NT2/D1 (cell line): Measurements from ENCODE around the gene UGGT2.
A peak's percentile ranks its signal among the peaks of the same experiment; 100 is the strongest.

ENCODE experiments used
- DNase-seq: peaks from one replicate; pipeline ENCODE4 v3.0.0-alpha.2; 2011; ENCODE audit warnings: low read depth, low spot score
- H3K27me3 ChIP-seq: 2 replicates; pipeline ENCODE4 v1.6.0; 2011; ENCODE audit warnings: mild to moderate bottlenecking; ENCODE audit not compliant: insufficient read length, insufficient read depth
- H3K36me3 ChIP-seq: 2 replicates; pipeline ENCODE4 v1.6.1; 2011; ENCODE audit warnings: mild to moderate bottlenecking, low read length, mixed read lengths; ENCODE audit not compliant: insufficient read depth, insufficient read length
- H3K4me1 ChIP-seq: 2 replicates; pipeline ENCODE4 v1.5.1; 2011; ENCODE audit not compliant: insufficient read depth, insufficient read length
- H3K4me3 ChIP-seq: 2 replicates; pipeline ENCODE4 v1.5.1; 2011; ENCODE audit warnings: low read depth; ENCODE audit not compliant: insufficient read length
- H3K9ac ChIP-seq: 2 replicates; pipeline ENCODE4 v1.6.0; 2011; ENCODE audit warnings: low read depth; ENCODE audit not compliant: insufficient read length
- H3K9me3 ChIP-seq: 2 replicates; pipeline ENCODE4 v1.5.1; 2011; ENCODE audit warnings: mild to moderate bottlenecking, low read length; ENCODE audit not compliant: insufficient read depth
- SUZ12 ChIP-seq: IDR thresholded peaks from 2 replicates; pipeline ENCODE4 v1.6.1; 2011; ENCODE audit not compliant: insufficient read length, insufficient read depth; ENCODE audit errors: extremely low read depth
- YY1 ChIP-seq: IDR thresholded peaks from 2 replicates; pipeline ENCODE4 v1.6.1; 2011; ENCODE audit not compliant: insufficient read length, insufficient read depth
- ZNF274 ChIP-seq: IDR thresholded peaks from 2 replicates; pipeline ENCODE4 v1.6.1; 2011; ENCODE audit warnings: mild to moderate bottlenecking, low read depth, low read length

Gene UGGT2

GRCh38 chr13:96044238-96044637, 9.0 kb downstream of the UGGT2 start:
- Histone ChIP-seq H3K36me3 (no peaks in the 10 kb centered on the region), H3K4me3 (no peak overlapping the region), H3K9ac (no peak overlapping the region), H3K9me3 (peaks cover 12% of the 10 kb centered on the region; the same call in 1 of the 2 replicates), H3K27me3 (no peaks in the 10 kb centered on the region), H3K4me1 (no peaks in the 10 kb centered on the region)
- TF ChIP-seq YY1 = no peak
- no peak for TF ChIP-seq ZNF274
- TF ChIP-seq SUZ12 = no peak
- DNase-seq = no peak

- Histone ChIP-seq H3K9me3 (peaks cover 4% of the 10 kb centered on the region; the same call in 1 of the 2 replicates), H3K9ac (no peak overlapping the region), H3K4me3 (no peak overlapping the region), H3K36me3 (no peaks in the 10 kb centered on the region), H3K4me1 (no peaks in the 10 kb centered on the region), H3K27me3 (no peaks in the 10 kb centered on the region)
- TF ChIP-seq SUZ12 (no peak), ZNF274 (no peak), YY1 (no peak)
- peak; percentile 69 for DNase-seq
These were observed 11.7 kb downstream of the UGGT2 start for GRCh38 chr13:96041326-96042110.

- no peak for DNase-seq
- TF ChIP-seq SUZ12 (no peak), ZNF274 (no peak), YY1 (no peak)
- no peaks in the 10 kb centered on the region for H3K4me1 ChIP-seq
- no peak overlapping the region for H3K4me3 ChIP-seq
- H3K9ac ChIP-seq = no peak overlapping the region
- no peaks in the 10 kb centered on the region for H3K27me3 ChIP-seq
- H3K9me3 ChIP-seq = peaks cover 12% of the 10 kb centered on the region; the same call in 1 of the 2 replicates
- peaks cover 5% of the 10 kb centered on the region for H3K36me3 ChIP-seq
These were observed 16.7 kb downstream of the UGGT2 start for GRCh38 chr13:96036515-96036914.

- H3K9me3 ChIP-seq = peaks cover 12% of the 10 kb centered on the region; the same call in 1 of the 2 replicates
- no peak overlapping the region for H3K9ac ChIP-seq
- peaks cover 12% of the 10 kb centered on the region for H3K36me3 ChIP-seq
- H3K4me1 ChIP-seq = no peaks in the 10 kb centered on the region
- no peaks in the 10 kb centered on the region for H3K27me3 ChIP-seq
- no peak overlapping the region for H3K4me3 ChIP-seq
- TF ChIP-seq ZNF274 (no peak), YY1 (no peak), SUZ12 (no peak)
- no peak for DNase-seq
These were observed 18.5 kb downstream of the UGGT2 start for GRCh38 chr13:96034662-96035061.

GRCh38 chr13:96033220-96034015, 19.8 kb downstream of the UGGT2 start:
- H3K4me1 ChIP-seq = no peaks in the 10 kb centered on the region
- peaks cover 12% of the 10 kb centered on the region; the same call in 1 of the 2 replicates for H3K9me3 ChIP-seq
- no peak overlapping the region for H3K4me3 ChIP-seq
- H3K27me3 ChIP-seq = no peaks in the 10 kb centered on the region
- H3K36me3 ChIP-seq = peaks cover 12% of the 10 kb centered on the region
- no peak for DNase-seq
- no peak overlapping the region for H3K9ac ChIP-seq
- no peak for TF ChIP-seq SUZ12
- no peak for TF ChIP-seq YY1
- no peak for TF ChIP-seq ZNF274

GRCh38 chr13:96032717-96033116, 20.5 kb downstream of the UGGT2 start:
- peaks cover 12% of the 10 kb centered on the region; the same call in 1 of the 2 replicates for H3K9me3 ChIP-seq
- no peak overlapping the region for H3K9ac ChIP-seq
- H3K4me3 ChIP-seq = no peak overlapping the region
- H3K36me3 ChIP-seq = peaks cover 12% of the 10 kb centered on the region
- TF ChIP-seq SUZ12 (no peak), ZNF274 (no peak), YY1 (no peak)
- no peaks in the 10 kb centered on the region for H3K4me1 ChIP-seq
- DNase-seq = no peak
- H3K27me3 ChIP-seq = no peaks in the 10 kb centered on the region

- H3K4me3 ChIP-seq = no peak overlapping the region
- DNase-seq = no peak
- H3K36me3 ChIP-seq = peaks cover 15% of the 10 kb centered on the region
- peaks cover 3% of the 10 kb centered on the region; the same call in 1 of the 2 replicates for H3K9me3 ChIP-seq
- H3K27me3 ChIP-seq = no peaks in the 10 kb centered on the region
- no peak overlapping the region for H3K9ac ChIP-seq
- no peaks in the 10 kb centered on the region for H3K4me1 ChIP-seq
- no peak for TF ChIP-seq SUZ12
- no peak for TF ChIP-seq ZNF274
- TF ChIP-seq YY1 = no peak
These were observed 24.2 kb downstream of the UGGT2 start for GRCh38 chr13:96029002-96029401.
